Measurements from ENCODE around the gene TOP2B. TPM values are rescaled to one million over a fixed set of nuclear protein-coding genes. Genes with fewer than 3 reads are reported as not detected.

TOP2B gene
- total RNA-seq, 4 donors from 2014 or later = 87.1 to 115 (median 107) TPM

DNA sequence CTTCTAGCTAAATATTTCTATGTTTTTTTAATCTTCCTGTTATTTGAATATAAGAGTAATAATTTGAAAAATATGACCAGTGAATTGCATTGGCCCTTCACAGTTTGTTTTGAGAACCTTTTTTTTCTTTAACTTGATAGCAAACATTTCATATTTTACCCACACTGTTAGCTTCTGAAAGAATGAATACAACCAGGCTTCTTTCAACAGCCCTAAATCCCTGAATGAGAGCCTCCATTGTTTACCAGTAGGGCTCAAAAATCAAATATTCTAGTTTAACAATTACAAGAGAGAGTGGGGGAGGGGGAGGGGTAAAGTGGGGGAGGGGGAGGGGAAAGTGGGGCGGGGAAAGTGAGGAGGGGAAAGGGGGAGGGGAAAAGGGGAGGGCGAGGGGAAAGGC, 14.5 kb upstream of the TOP2B start:
- Histone ChIP-seq H3K4me3 (no peak overlapping the region), H3K27ac (replicated peaks in 1 of 4) (no peak overlapping the region), H3K9me3 (no peaks in the 10 kb centered on the region), H3K36me3 (no peaks in the 10 kb centered on the region), H3K4me1 (no peaks in the 10 kb centered on the region), H3K27me3 (peaks cover 0 to 6% (median 0%) of the 10 kb centered on the region in 4 donors)
- WGBS = no CpG with 5 or more reads among the region's 2 CpGs
- intact Hi-C loops (cut with DNase I) = no loop called here
- DNase-seq (ENCODE audit: extremely low spot score) = no peak
- TF ChIP-seq POLR2A (IDR thresholded peaks at IDR 0.05; ENCODE audit: low read depth) = no peak
- no peak for TF ChIP-seq EP300 (IDR thresholded peaks at IDR 0.05)
- no peak for TF ChIP-seq POLR2AphosphoS5 (IDR thresholded peaks at IDR 0.05)
- TF ChIP-seq, protein P1, sequence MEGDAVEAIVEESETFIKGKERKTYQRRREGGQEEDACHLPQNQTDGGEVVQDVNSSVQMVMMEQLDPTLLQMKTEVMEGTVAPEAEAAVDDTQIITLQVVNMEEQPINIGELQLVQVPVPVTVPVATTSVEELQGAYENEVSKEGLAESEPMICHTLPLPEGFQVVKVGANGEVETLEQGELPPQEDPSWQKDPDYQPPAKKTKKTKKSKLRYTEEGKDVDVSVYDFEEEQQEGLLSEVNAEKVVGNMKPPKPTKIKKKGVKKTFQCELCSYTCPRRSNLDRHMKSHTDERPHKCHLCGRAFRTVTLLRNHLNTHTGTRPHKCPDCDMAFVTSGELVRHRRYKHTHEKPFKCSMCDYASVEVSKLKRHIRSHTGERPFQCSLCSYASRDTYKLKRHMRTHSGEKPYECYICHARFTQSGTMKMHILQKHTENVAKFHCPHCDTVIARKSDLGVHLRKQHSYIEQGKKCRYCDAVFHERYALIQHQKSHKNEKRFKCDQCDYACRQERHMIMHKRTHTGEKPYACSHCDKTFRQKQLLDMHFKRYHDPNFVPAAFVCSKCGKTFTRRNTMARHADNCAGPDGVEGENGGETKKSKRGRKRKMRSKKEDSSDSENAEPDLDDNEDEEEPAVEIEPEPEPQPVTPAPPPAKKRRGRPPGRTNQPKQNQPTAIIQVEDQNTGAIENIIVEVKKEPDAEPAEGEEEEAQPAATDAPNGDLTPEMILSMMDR (IDR thresholded peaks at IDR 0.05) = no peak

DNA sequence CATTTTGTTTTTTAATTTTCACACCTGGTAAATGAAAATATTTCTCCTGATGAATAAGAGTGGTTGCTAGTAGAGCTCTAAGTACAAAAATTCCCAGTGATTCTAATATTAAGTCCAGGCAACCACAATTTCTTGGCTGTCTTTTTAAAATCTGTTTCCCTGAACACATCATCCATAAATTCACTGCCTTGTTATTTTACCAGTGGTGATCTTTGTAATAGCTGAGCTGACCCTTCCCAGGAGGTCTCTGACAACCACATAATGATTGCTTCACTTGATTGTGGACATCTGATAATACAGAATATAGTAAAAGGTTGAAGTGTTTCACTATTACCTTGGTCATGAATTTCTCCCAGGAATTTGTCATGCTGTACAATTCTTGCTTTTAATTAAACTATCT, 13.9 kb upstream of the TOP2B start:
- no peak overlapping the region for H3K4me3 ChIP-seq
- intact Hi-C loops (cut with DNase I) = no loop called here
- H3K27ac ChIP-seq (replicated peaks in 1 of 4) = no peak overlapping the region
- H3K4me1 ChIP-seq = no peaks in the 10 kb centered on the region
- no peaks in the 10 kb centered on the region for H3K9me3 ChIP-seq
- no peak for DNase-seq (ENCODE audit: extremely low spot score)
- TF ChIP-seq EP300 (IDR thresholded peaks at IDR 0.05) (no peak), POLR2A (IDR thresholded peaks at IDR 0.05; ENCODE audit: low read depth) (no peak), POLR2AphosphoS5 (IDR thresholded peaks at IDR 0.05) (no peak)
- TF ChIP-seq, protein P1 (IDR thresholded peaks at IDR 0.05) = no peak
- H3K27me3 ChIP-seq = peaks cover 0 to 6% (median 0%) of the 10 kb centered on the region in 4 donors
- no peaks in the 10 kb centered on the region for H3K36me3 ChIP-seq

DNA sequence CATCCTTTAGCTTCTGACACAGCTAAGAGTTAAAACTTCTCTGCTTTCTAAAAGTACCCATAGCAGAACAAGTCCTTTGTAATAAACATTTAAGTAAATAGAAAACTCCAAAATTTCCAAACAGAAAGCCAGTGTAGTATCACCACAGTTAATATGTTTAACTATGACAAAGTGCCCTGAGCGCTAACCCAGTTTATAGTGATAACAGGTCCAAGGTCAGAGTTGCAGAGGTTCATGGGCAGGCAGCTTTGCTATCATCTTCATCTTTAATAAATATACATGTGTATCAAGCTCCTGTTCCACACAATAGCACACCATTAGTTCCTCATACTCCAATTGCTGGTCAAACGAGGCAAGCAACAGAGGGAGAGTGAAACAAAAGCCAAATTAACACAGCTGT, 12.4 kb upstream of the TOP2B start:
- DNase-seq (ENCODE audit: extremely low spot score) = no peak
- intact Hi-C loops (cut with DNase I) = no loop called here
- Histone ChIP-seq H3K4me3 (no peak overlapping the region), H3K9me3 (no peaks in the 10 kb centered on the region), H3K36me3 (no peaks in the 10 kb centered on the region), H3K27me3 (peaks cover 0 to 6% (median 0%) of the 10 kb centered on the region in 4 donors), H3K4me1 (no peaks in the 10 kb centered on the region), H3K27ac (replicated peaks in 1 of 4) (no peak overlapping the region)
- TF ChIP-seq POLR2AphosphoS5 (IDR thresholded peaks at IDR 0.05) = no peak
- TF ChIP-seq EP300 (IDR thresholded peaks at IDR 0.05) = no peak
- TF ChIP-seq, protein P1 (IDR thresholded peaks at IDR 0.05) = no peak
- no peak for TF ChIP-seq POLR2A (IDR thresholded peaks at IDR 0.05; ENCODE audit: low read depth)
- WGBS = 80% methylated on average over 2 of the region's 2 CpGs

DNA sequence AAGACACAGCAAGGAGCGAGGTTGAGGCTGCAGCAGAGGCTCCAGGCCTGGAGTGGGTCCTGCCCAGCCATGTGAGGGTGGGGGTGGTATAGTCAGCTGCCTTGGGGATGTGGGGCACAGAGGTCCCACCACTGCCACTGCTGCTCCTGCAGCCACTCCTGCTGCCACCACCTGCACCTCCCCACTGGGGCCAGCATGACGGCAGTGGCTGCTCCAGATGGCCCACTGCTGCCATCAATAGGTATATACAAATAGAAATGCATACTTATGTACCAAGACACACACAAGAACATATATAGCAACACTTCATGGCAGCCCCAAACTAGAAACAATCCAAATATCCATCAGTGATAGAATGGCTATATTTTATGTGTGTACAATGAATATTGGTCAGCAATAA, 10.0 kb upstream of the TOP2B start:
- H3K27me3 ChIP-seq = peaks cover 0 to 6% (median 0%) of the 10 kb centered on the region in 4 donors
- H3K9me3 ChIP-seq = no peaks in the 10 kb centered on the region
- no peak overlapping the region for H3K27ac ChIP-seq (replicated peaks in 1 of 4)
- intact Hi-C loops (cut with DNase I) = no loop called here
- no peak overlapping the region for H3K4me3 ChIP-seq
- TF ChIP-seq POLR2AphosphoS5 (IDR thresholded peaks at IDR 0.05) (no peak), POLR2A (IDR thresholded peaks at IDR 0.05; ENCODE audit: low read depth) (no peak), EP300 (IDR thresholded peaks at IDR 0.05) (no peak)
- TF ChIP-seq, protein P1 (IDR thresholded peaks at IDR 0.05) = no peak
- WGBS = 100% methylated on average over 1 of the region's 2 CpGs
- no peaks in the 10 kb centered on the region for H3K4me1 ChIP-seq
- no peaks in the 10 kb centered on the region for H3K36me3 ChIP-seq
- no peak for DNase-seq (ENCODE audit: extremely low spot score)

DNA sequence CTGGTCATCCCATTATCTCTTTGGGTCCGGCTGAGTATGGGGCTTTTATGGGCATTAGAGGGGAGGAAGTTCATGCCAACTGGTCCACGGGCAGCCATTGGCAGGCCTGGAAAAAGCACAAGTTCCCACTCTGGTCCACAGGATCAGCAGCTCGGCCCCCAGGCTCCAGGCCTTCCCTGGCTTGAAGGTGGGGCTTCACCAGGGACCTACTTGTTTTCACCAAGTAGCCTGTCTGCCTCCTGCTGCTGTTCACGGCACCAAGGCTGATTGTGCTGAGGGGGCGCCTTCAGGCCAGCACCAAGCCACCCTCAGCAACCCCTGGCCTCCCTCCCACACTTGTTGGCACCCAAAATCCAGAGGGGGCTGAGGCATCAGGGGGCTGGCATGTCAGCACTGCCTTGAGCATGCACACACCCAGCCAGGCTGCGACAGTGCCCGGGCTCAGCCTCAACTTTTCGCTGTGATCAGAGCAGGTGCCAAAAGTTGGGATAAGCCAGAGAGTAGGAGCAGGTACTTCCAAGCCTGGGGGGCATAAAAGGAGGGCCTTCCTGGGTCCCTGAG, 9.1 kb upstream of the TOP2B start:
- Histone ChIP-seq H3K27me3 (peaks cover 0 to 6% (median 0%) of the 10 kb centered on the region in 4 donors), H3K9me3 (no peaks in the 10 kb centered on the region), H3K36me3 (no peaks in the 10 kb centered on the region), H3K4me3 (no peak overlapping the region), H3K27ac (replicated peaks in 1 of 4) (no peak overlapping the region), H3K4me1 (no peaks in the 10 kb centered on the region)
- DNase-seq (ENCODE audit: extremely low spot score) = no peak
- WGBS = no CpG with 5 or more reads among the region's 8 CpGs
- no peak for TF ChIP-seq POLR2AphosphoS5 (IDR thresholded peaks at IDR 0.05)
- TF ChIP-seq POLR2A (IDR thresholded peaks at IDR 0.05; ENCODE audit: low read depth) = no peak
- TF ChIP-seq, protein P1 (IDR thresholded peaks at IDR 0.05) = no peak
- no peak for TF ChIP-seq EP300 (IDR thresholded peaks at IDR 0.05)
- intact Hi-C loops (cut with DNase I) = no loop called here

All from esophagus muscularis mucosa (tissue), 4 donors.